ENCODE results near the gene PGAM4. TPM values are rescaled to one million over a fixed set of nuclear protein-coding genes. Genes with fewer than 3 reads are reported as not detected.

PGAM4 gene
- total and polyA plus RNA-seq, 2 of the 13 experiments (the other 11 are each of a cell fraction or from before 2014, with no cell fraction given), result 0.24 to 0.33 TPM

- FAIRE-seq (no peak), DNase-seq (ENCODE audit: low spot score) (no peak), ATAC-seq (no peak)
- H3K9me3 ChIP-seq (ENCODE audit: low read length), result no peaks in the 10 kb centered on the region
- no peak overlapping the region for H3K27ac ChIP-seq (ENCODE audit: extremely low read length, insufficient read depth, low read length)
- H3K4me1 ChIP-seq (ENCODE audit: insufficient read depth, low read length), result no peaks in the 10 kb centered on the region
- BruUV-seq (replicated peaks), result no TSS peak
- no peaks in the 10 kb centered on the region for H3K27me3 ChIP-seq (ENCODE audit: control insufficient read depth in 1 of 2, insufficient read depth in 2 of 2, low read length in 2 of 2)
- CTCF ChIA-PET (ENCODE audit: low intra/inter-chr PET ratio, low total read pairs), result no interaction called here
- H3K4me3 ChIP-seq (replicated peaks in 1 of 3; ENCODE audit: insufficient read depth in 1 of 3, low read depth in 2 of 3, low read length in 3 of 3), result no peak overlapping the region
- no peak overlapping the region for H3K4me2 ChIP-seq (ENCODE audit: low read depth, low read length)
- POLR2A ChIA-PET, result no interaction called here
- no peak overlapping the region for H3K9ac ChIP-seq (ENCODE audit: insufficient read depth, low read depth, low read length)
- no peak overlapping the region for H2AFZ ChIP-seq (ENCODE audit: low read length)
- in situ Hi-C loops (cut with HindIII; ENCODE audit: extremely low pct_ligation_motif_present, low pct_unique_long_range_greater_than_20kb), result no loop called here
- TF ChIP-seq ZBTB1 (CRISPR knock-in tag; IDR thresholded peaks at IDR 0.05; ENCODE audit: borderline replicate concordance) (no peak), ZNF24 (IDR thresholded peaks at IDR 0.05) (no peak), ZNF414 (CRISPR knock-in tag; IDR thresholded peaks at IDR 0.05) (no peak), ZBTB8A (CRISPR knock-in tag; IDR thresholded peaks at IDR 0.05; ENCODE audit: borderline replicate concordance, low read depth) (no peak), PHF8 (CRISPR knock-in tag; IDR thresholded peaks at IDR 0.05) (no peak), CREB3 (CRISPR knock-in tag; IDR thresholded peaks at IDR 0.05) (no peak), ZNF280D (CRISPR knock-in tag; IDR thresholded peaks at IDR 0.05) (no peak), ZNF260 (CRISPR knock-in tag; IDR thresholded peaks at IDR 0.05; ENCODE audit: borderline replicate concordance, low read depth) (no peak), IRF2 (CRISPR knock-in tag; IDR thresholded peaks at IDR 0.05) (no peak), CERS6 (CRISPR knock-in tag; IDR thresholded peaks at IDR 0.05) (no peak), GATAD2A (CRISPR knock-in tag; IDR thresholded peaks at IDR 0.05) (no peak)
- no peaks in the 10 kb centered on the region for H3K79me2 ChIP-seq (ENCODE audit: insufficient read depth, low read length)
- H4K20me1 ChIP-seq (ENCODE audit: insufficient read depth, low read length), result no peaks in the 10 kb centered on the region
- WGBS (ENCODE audit: low lambda C conversion rate), result 75% methylated on average over 1 of the region's 1 CpG
- H3K36me3 ChIP-seq (replicated peaks in 1 of 2; ENCODE audit: control insufficient read depth in 1 of 2, insufficient read depth in 2 of 2, low read length in 2 of 2), result no peaks in the 10 kb centered on the region
- intact Hi-C loops (cut with micrococcal nuclease; ENCODE audit: unreplicated experiment), result no loop called here
These were observed 15.7 kb downstream of the PGAM4 start for GRCh38 chrX:77953708-77954107.
